WERI-Rb-1 (cell line): ENCODE measurements around the gene SH3RF3.

ENCODE experiments used
- DNase-seq: peaks from one replicate; pipeline ENCODE4 v3.0.0-alpha.2; 2020
- H3K27ac ChIP-seq: fragments of 250-450 bp; sonication (Bioruptor Pico); 2 replicates; pipeline ENCODE4 v1.5.1; 2020; ENCODE audit warnings: mild to moderate bottlenecking, moderate library complexity
- H3K27me3 ChIP-seq: fragments of 250-450 bp; sonication (Bioruptor Pico); 2 replicates; pipeline ENCODE4 v1.5.1; 2021; ENCODE audit warnings: mild to moderate bottlenecking, low read depth, moderate library complexity; ENCODE audit not compliant: insufficient read depth, severe bottlenecking
- H3K36me3 ChIP-seq: fragments of 250-450 bp; sonication (Bioruptor Pico); 2 replicates; pipeline ENCODE4 v1.5.1; 2020; ENCODE audit warnings: mild to moderate bottlenecking, moderate library complexity
- H3K4me3 ChIP-seq: 2 replicates; pipeline ENCODE4 v1.5.1; 2011; ENCODE audit warnings: low read depth, mild to moderate bottlenecking, control low read depth, low read length
- H3K9me3 ChIP-seq: fragments of 250-450 bp; sonication (Bioruptor Pico); 2 replicates; pipeline ENCODE4 v1.5.1; 2021; ENCODE audit warnings: mild to moderate bottlenecking, moderate library complexity; ENCODE audit not compliant: severe bottlenecking
- TF ChIP-seq, protein P1 (sequence below): IDR thresholded peaks from 2 replicates; pipeline ENCODE4 v1.5.1; 2011; ENCODE audit warnings: low read depth, mild to moderate bottlenecking, control low read depth, inconsistent platforms, low read length

The SH3RF3 gene

DNA sequence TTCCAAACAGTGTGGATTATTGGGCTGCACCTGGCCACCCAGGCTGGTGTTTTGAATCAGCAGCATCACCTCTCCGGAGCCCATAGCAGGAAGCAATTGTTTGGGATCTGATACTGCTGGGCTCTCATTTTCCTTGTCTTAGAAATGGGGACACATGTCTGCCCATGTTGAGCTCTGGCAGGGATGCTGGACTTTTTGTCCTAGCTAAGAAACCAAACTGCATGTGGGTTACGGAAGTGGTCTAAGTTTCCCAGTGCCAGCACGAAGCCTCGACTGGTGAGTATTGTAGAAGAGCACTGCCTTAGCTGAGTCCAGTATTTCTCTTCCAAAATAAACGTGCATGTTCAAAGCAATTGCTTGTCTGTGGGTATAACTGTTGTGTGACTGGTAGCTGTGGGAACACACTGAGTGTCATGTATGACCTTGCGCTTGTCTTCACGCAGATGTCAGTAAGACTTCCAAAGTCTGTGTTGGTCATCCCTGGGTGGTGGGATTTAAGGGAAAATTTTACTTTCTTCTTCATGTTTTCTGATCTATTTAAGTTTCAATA, 43.6 kb downstream of the SH3RF3 start:
- Histone ChIP-seq H3K4me3 (no peak overlapping the region), H3K27me3 (no peaks in the 10 kb centered on the region), H3K9me3 (peaks cover 8% of the 10 kb centered on the region), H3K36me3 (no peaks in the 10 kb centered on the region), H3K27ac (no peak overlapping the region)
- TF ChIP-seq, protein P1, sequence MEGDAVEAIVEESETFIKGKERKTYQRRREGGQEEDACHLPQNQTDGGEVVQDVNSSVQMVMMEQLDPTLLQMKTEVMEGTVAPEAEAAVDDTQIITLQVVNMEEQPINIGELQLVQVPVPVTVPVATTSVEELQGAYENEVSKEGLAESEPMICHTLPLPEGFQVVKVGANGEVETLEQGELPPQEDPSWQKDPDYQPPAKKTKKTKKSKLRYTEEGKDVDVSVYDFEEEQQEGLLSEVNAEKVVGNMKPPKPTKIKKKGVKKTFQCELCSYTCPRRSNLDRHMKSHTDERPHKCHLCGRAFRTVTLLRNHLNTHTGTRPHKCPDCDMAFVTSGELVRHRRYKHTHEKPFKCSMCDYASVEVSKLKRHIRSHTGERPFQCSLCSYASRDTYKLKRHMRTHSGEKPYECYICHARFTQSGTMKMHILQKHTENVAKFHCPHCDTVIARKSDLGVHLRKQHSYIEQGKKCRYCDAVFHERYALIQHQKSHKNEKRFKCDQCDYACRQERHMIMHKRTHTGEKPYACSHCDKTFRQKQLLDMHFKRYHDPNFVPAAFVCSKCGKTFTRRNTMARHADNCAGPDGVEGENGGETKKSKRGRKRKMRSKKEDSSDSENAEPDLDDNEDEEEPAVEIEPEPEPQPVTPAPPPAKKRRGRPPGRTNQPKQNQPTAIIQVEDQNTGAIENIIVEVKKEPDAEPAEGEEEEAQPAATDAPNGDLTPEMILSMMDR: no peak
- DNase-seq: no peak

DNA sequence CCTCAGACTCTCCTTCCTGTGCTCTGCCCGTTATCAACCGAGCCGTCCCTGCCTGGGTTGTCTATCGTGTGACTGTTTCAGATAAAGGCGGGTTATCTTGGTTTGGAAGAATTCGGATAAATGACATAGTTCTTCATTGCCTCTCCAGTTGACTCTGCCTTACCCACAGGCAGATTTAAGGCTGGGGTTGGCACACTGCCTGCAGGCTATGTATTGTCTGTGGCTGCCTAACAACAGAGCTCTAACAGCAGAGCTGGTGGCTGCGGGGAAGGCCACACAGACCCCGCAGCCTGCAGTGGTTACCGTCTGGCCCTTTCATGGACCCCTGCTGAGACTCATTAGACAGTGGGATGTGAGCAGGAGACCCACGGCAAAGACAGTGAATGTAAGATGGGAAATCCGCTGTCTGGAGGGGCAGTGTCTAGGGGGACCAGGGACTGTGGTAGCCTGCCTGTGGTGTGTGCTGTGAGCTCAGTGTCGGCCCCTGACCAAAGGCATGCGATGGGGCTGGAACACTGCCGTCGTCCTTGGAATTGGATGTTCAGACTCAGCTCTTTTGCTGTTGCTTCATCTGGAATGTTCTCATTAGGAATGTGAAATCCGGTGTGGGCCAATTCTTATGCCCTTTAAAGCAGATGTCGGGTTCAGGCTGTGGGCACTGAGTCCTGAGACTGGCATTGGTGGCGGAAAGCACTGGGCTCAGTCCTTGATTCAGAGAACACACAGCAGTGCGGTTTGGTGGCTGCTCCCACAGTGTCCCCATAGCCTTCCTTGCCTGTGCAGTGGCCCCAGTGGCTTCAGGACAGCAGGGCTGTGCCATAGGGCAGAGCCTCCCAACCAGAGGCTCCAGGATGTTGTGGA, 44.5 kb downstream of the SH3RF3 start:
- DNase-seq: no peak
- no peaks in the 10 kb centered on the region for H3K36me3 ChIP-seq
- H3K27ac ChIP-seq: no peak overlapping the region
- TF ChIP-seq, protein P1: no peak
- no peaks in the 10 kb centered on the region for H3K27me3 ChIP-seq
- H3K4me3 ChIP-seq: no peak overlapping the region
- peaks cover 8% of the 10 kb centered on the region for H3K9me3 ChIP-seq

DNA sequence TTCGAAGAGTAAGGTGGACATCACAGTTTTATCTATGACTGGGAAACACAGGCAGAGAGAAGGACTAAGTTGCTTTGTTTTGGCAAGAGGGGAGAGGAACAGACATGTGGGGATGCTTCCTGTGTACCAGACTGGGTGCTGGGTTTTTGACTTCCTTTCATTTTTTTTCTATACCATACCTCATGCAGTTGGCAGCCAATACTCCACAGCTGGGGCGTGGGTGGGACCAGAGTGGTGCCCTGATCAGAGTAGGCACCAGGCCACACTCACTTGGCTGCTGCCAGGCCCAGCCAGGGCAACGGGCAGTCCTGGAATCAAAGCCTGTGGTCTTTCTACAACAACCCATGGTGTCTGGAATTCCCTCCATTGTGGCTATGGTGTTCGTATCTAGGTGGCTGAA, 45.2 kb downstream of the SH3RF3 start:
- no peaks in the 10 kb centered on the region for H3K27me3 ChIP-seq
- H3K4me3 ChIP-seq: no peak overlapping the region
- no peaks in the 10 kb centered on the region for H3K36me3 ChIP-seq
- TF ChIP-seq, protein P1: no peak
- H3K27ac ChIP-seq: no peak overlapping the region
- H3K9me3 ChIP-seq: peaks cover 8% of the 10 kb centered on the region
- DNase-seq: no peak

DNA sequence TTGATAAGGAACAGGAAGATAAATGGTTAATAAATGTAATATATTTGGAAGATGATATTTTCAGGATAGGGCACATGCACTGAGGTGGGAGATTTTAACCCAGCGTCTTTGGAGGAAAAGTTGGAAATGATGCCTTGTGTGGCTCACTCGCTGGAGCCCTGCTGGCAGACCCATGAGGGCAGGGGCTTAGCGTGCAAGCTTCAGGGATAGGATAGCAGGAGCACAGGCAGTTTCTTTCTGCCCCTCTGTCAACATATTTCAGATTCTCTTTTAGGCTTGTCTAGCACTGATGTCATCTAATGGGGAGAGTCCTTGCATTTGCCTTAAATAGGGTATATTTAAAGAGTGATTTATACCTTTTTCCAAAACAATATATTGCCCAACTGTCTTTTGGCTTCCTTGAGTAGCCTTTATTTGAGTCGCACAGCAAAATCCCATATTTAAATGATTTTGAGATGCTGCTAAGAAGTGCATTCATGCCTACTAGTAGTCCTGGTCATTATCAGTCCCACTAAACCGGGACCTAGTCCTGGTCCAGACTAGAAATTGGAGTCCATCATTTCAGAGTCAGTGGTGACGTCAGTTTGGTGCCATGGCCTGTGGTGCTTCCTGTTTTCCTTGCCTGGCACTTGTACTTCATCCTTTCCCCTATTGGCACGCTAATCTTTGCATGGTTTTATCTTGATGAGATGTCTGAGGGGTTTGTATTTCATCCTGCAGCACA, 45.8 kb downstream of the SH3RF3 start:
- no peaks in the 10 kb centered on the region for H3K36me3 ChIP-seq
- no peak overlapping the region for H3K27ac ChIP-seq
- TF ChIP-seq, protein P1: no peak
- H3K9me3 ChIP-seq: peaks cover 8% of the 10 kb centered on the region
- no peak for DNase-seq
- no peak overlapping the region for H3K4me3 ChIP-seq
- H3K27me3 ChIP-seq: no peaks in the 10 kb centered on the region

DNA sequence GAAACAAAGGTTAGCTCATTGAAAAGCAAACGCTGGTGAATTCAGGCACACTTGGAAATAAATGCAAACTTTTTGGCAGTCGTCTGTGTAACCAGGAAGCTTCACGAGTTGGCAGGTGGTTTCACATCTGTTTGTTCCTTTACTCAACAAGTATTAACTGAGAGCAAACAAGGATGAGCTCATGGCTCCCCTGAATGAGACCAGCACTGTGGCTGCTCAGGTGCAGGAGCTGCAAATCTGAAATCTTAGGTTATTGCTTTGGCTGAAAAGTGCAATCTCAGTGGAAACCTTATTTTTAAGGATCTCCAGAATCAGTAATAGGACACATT, 46.3 kb downstream of the SH3RF3 start:
- H3K36me3 ChIP-seq: no peaks in the 10 kb centered on the region
- H3K27ac ChIP-seq: no peak overlapping the region
- no peak for DNase-seq
- no peak overlapping the region for H3K4me3 ChIP-seq
- peaks cover 10% of the 10 kb centered on the region for H3K9me3 ChIP-seq
- TF ChIP-seq, protein P1: no peak
- no peaks in the 10 kb centered on the region for H3K27me3 ChIP-seq
